NCI-H82 (cell line): ENCODE measurements around the gene NFS1.
"Not testable (repeated sequence)": the region's sequence is repeated elsewhere in the genome, so short reads cannot be mapped to it uniquely, and the experiment has no call there.

Source experiments
- DNase-seq: peaks from one replicate; lab custom pipeline; 2025; lab: John Stamatoyannopoulos, UW

NFS1 gene

GRCh38 chr20:35729836-35730582 is 30.9 kb upstream of the NFS1 start:
- DNase-seq: no peak

DNA sequence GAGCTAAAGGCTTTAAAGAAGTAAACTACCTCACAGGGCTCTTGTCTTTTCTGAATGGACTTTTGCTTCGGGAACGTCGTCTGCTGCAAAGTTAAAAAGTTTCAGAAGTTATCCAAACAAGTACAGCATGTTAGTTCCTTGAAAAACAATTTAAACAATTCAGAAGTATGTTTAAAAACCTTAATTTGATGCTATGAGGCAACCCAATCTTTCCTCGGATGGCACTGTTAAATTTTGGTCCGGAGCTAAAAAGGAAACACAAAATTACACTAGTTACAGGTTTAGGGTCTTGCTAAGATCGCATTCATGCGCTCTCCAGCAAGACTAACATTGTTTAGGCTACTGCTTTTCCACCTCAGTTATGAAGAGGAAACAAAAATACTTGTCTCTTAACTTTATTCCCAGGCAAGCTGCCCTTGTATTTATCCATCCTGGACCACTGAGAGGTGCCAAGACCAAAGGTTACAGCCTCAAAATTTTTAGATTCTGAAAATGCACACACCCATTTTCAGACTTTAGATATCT is 30.2 kb upstream of the NFS1 start:
- DNase-seq: no peak

GRCh38 chr20:35726842-35727711 is 27.9 kb upstream of the NFS1 start:
- no peak for DNase-seq

GRCh38 chr20:35724321-35725230 is 25.4 kb upstream of the NFS1 start:
- no peak for DNase-seq

- not testable (repeated sequence) for DNase-seq
Observed at GRCh38 chr20:35723652-35724320, 24.6 kb upstream of the NFS1 start.

- not testable (repeated sequence) for DNase-seq
Observed at GRCh38 chr20:35723275-35723639, 24.1 kb upstream of the NFS1 start.

DNA sequence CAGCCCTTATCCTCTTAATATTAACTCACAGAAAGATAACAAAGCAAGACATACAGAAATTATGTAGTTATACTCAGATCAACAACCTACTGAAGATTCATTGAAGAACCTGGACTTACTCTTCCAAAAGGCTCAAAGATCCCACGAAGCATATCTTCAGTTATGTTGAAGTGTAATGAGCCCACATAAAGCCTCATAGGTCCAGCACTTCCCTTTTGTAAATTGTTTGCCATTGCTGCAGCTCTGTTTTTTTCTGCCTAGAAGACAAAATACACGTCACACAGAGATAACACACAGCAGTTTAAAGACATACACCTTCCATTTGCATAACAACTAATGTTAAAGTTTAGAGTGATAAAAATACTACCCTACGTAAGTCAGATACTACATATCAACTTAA is 22.5 kb upstream of the NFS1 start:
- DNase-seq: no peak

DNA sequence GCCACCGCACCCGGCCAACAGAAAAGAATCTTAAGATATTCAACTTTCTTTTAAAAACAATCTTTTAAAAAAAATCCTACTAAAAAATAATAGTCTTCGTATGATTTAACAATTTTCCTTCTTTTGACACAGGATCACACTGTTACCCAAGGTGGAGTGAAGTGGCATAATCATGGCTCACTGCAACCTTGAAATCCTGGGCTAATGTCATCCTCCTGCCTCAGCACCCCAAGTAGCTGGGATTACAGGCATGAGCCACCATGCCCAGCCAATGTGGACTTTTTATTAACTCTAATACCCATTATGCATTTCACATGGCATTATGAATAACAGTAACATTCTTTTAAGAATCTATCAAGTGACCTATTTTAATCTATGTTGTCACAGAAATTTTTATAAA is 22.1 kb upstream of the NFS1 start:
- no peak for DNase-seq

DNA sequence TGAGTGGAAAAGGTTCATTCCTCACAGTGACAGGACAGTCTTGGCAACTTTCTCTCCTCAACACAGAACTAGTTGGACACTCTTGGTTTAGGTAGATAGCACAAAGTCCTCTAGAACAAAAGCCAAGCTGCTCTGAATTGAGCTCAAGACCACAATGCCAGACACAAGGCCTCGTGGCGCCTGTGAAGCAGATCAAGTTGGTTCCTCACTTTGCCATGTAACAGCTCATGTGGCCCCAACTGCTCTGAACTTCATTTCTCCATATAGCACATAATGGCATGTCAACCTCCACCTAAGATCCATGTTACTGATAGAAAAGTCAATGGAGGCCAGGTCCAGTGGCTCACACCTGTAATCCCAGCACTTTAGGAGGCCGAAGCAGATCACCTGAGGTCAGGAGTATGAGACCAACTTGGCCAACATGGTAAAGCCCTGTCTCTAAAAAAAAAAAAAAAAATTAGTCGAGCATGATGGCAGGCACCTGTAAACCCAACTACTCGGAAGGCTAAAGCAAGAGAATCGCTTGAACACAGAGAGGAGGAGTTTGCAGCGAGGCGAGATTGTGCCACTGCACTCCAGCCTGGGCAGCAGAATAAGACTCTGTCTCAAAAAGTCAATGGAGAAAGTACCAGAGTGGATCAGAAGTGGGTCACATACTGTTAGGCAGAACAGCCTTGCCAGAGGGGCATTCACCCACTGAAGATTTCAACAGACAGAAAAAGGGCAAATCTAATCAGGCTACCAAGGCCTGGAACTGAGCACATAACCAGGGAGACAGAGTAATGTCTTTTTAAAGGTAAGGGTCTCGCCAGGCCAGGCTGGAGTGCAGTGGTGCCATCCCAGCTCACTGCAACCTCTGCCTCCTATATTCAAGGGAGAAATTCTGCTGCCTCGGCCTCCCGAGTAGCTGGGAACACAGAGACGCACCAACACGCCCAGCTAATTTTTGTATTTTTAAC is 21.3 kb upstream of the NFS1 start:
- DNase-seq: no peak

- DNase-seq: peak; percentile 29
Observed at GRCh38 chr20:35719717-35720116, 20.6 kb upstream of the NFS1 start.

DNA sequence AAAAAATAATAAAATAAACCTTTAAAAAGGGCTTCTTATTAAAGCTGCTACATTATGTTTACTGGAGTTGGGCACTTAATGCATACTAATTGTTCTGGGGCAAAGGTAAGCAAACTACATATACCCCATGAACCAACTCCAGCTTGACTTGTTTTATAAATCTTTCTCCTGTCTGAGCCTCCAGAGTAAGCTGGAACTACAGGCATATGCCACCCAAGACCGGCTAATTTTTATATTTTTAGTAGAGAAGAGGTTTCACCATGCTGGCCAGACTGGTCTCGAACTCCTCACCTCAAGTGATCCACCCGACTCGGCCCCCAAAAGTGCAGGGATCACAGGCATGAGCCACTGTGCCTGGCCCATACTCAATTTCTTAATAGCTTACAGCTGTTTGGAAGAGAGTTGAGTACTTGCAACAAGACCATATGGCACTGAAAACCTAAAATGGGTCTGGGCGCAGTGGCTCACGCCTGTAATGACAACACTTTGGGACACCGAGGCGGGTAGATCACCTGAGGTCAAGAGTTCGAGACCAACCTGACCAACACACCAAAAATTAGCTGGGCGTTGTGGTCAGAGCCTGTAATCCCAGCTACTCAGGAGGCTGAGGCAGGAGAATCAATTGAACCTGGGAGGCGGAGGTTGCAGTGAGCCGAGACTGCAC is 20.0 kb upstream of the NFS1 start:
- no peak for DNase-seq

DNA sequence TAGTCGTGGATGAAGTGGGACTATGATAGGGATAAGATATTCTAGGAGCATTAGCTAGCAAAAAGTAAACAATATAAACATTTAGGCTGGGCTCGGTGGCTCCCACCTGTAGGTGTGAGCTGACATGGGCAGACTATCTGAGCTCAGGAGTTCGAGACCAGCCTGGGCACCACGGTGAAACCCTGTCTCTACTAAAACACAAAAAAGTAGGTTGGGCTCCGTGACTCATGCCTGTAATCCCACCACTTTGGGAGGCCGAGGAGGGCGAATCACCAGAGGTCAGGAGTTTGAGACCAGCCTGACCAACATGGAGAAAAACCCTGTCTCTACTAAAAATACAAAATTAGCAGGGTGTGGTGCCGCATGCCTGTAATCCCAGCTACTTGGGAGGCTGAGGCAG is 19.2 kb upstream of the NFS1 start:
- not testable (repeated sequence) for DNase-seq

GRCh38 chr20:35716330-35716729 is 17.2 kb upstream of the NFS1 start:
- DNase-seq: no peak

GRCh38 chr20:35715652-35716051 is 16.5 kb upstream of the NFS1 start:
- DNase-seq: no peak

DNA sequence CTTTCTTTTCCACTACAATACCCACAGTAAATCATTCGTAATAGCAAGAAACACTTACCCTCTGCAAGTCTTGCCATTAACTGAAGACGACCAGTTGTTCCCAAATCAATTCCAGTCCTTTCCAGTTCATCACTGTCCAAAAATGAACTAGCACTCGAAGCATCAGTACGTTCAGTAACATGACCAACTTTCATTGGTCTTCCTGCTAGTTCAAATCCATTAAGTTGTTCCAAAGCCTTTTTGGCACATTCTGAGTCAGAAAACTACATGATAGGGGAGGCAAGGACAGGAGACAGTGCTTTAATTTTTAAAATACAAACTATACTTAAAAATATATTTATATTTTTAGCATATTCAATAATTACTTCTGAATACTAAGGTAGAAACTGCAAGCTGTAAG is 15.0 kb upstream of the NFS1 start:
- DNase-seq: no peak

DNA sequence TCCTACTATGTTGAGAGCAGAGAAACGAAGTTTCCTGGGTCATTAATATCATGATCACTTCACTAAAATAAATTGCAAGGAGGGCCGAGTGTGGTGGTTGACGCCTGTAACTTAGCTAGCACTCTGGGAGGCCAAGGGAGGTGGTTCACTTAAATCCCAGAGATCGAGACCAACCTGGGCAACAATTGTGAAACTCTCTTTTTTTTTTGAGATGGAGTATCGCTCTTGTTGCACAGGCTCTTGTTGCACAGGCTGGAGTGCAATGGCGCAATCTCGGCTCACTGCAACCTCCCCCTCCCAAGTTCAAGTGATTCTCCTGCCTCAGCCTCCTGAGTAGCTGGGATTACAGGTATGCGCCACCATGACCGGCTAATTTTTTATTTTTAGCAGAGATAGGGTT is 14.0 kb upstream of the NFS1 start:
- DNase-seq: not testable (repeated sequence)

GRCh38 chr20:35711588-35712209 is 12.5 kb upstream of the NFS1 start:
- no peak for DNase-seq

DNA sequence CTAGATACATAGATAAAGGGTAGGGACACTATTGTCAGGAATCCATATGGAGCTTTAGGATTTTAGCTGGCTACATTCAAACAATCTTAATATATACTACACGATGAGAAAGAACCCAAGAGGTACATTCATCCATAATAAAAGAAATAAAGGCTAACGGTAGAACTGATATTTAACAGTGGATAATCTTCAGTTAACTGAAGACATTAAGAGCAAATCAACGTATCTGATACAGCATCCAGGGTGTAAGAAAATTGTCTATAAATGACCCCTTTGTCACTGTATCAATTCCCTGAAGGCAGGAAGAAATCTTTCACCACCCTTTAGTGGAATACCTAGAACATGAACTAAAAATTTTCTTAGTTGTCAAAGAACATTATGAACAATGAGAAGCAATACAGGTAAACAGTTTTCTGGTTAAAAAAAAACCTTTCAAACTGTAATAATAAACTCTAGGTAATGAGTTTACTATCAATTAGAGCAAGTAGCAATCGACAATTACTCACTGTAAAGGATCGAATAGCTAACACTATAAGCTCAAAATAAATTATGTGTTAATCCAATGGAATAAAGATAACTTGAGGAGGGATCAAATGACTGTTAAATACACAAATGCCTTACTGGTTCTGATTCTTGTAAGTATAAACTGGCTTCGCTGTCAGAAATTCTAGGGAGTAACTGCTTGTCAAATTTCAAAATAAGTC is 11.9 kb upstream of the NFS1 start:
- DNase-seq: no peak

DNA sequence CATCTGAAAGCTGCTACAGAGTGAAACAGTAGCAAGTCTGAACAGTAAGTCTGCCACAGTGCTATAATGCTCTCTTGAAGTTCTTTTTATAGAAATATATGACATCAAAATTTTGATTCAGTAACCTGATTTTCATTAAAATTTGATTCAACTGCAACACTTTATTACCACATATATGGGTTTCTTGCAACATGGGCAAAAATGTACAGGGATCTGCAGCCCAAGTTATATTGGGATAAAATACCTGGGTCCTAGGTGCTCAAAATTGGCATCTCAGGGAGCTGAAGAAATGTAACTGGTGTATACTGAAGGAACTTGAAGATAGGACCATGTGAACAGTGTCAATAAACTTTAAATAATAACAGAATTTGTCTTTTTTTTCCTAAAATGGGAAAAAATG is 10.9 kb upstream of the NFS1 start:
- no peak for DNase-seq
